ENCODE results near the gene MBNL1.

Gene MBNL1

GRCh38 chr3:152252755-152253154 lies 16.0 kb upstream of the MBNL1 start:
- DNase-seq (ENCODE audit: low read depth) = no peak
- no peak overlapping the region for H3K4me3 ChIP-seq (ENCODE audit: low read depth, low read length)
- TF ChIP-seq CTCF (conservative IDR thresholded peaks at IDR 0.05; ENCODE audit: low read depth, low read length) = no peak

- H3K4me3 ChIP-seq (ENCODE audit: low read depth, low read length) = no peak overlapping the region
- DNase-seq (ENCODE audit: low read depth) = no peak
- no peak for TF ChIP-seq CTCF (conservative IDR thresholded peaks at IDR 0.05; ENCODE audit: low read depth, low read length)
Observed at GRCh38 chr3:152253514-152253913, 15.2 kb upstream of the MBNL1 start.

- no peak for TF ChIP-seq CTCF (conservative IDR thresholded peaks at IDR 0.05; ENCODE audit: low read depth, low read length)
- no peak for DNase-seq (ENCODE audit: low read depth)
- H3K4me3 ChIP-seq (ENCODE audit: low read depth, low read length) = no peak overlapping the region
Observed at GRCh38 chr3:152254041-152254440, 14.7 kb upstream of the MBNL1 start.

GRCh38 chr3:152255290-152255689 lies 13.4 kb upstream of the MBNL1 start:
- no peak for TF ChIP-seq CTCF (conservative IDR thresholded peaks at IDR 0.05; ENCODE audit: low read depth, low read length)
- no peak overlapping the region for H3K4me3 ChIP-seq (ENCODE audit: low read depth, low read length)
- DNase-seq (ENCODE audit: low read depth) = no peak

GRCh38 chr3:152256851-152257562 lies 11.7 kb upstream of the MBNL1 start:
- no peak for TF ChIP-seq CTCF (conservative IDR thresholded peaks at IDR 0.05; ENCODE audit: low read depth, low read length)
- no peak for DNase-seq (ENCODE audit: low read depth)
- no peak overlapping the region for H3K4me3 ChIP-seq (ENCODE audit: low read depth, low read length)

GRCh38 chr3:152257563-152258035 lies 11.1 kb upstream of the MBNL1 start:
- DNase-seq (ENCODE audit: low read depth) = peak; percentile 28
- no peak overlapping the region for H3K4me3 ChIP-seq (ENCODE audit: low read depth, low read length)
- no peak for TF ChIP-seq CTCF (conservative IDR thresholded peaks at IDR 0.05; ENCODE audit: low read depth, low read length)
